ENCODE measurements around the gene RXFP1.

Gene RXFP1

DNA sequence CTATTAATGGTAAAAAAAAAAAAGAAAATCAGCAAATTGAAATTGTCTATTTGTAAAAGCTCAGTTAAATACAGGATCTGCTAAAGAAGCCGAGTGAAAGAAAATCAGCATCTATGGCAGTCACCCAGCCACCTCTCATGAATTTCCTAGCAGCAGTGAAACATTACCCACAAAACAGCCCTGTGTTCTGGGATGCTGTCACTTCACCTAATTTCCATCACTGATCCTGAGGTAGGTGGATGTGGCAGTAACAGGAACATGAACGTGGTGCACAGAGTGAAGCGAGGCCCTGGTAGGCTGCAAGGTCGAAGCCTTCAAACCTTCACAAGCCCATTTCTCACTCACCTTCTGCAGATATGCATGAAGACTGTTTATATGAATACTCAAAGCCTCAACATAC, 65.2 kb downstream of the RXFP1 start:
- H3K27ac Mint-ChIP-seq: no peak overlapping the region

DNA sequence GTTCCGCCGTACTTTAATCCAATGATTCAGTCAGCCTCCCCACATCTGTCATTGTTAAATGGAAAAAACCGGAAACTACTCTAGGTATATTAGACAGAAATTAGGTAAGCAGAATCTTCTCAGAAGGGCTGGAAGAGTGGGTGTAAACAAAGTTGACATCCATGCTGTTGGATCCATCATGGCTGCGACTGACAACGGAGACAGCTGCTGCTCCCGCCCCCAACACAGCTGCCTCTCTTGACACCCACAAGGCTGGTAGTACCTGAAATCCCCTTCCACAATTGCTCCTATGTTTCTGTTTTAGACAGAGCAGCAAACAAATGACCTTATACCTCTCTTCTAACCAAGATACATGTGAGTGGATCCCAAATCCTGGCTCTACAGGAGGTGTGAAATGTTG, 66.6 kb downstream of the RXFP1 start:
- no peak overlapping the region for H3K4me3 Mint-ChIP-seq

More for the DNA sequence above, 65.2 kb downstream of the RXFP1 start:
- Mint-ChIP-seq H3K36me3 (no peaks in the 10 kb centered on the region), H3K27me3 (peaks cover 7% of the 10 kb centered on the region), H3K4me3 (no peak overlapping the region), H3K9me3 (no peaks in the 10 kb centered on the region), H3K4me1 (no peaks in the 10 kb centered on the region)

DNA sequence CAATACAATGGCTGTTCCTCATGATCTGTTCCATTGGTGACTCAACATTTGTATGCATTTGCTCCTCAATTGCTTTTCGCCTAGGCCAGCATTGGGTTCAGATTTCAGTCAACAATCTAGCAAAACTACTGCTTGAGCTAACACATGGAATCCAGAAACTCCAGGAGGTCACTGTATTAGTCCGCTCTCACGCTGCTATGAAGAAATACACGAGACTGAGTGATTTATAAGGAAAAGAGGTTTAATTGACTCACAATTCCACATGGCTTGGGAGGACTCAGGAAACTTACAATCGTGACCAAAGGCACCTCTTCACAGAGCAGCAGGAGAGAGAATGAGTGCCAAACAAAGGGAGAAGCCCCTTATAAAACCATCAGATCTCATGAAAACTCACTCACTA, 67.1 kb downstream of the RXFP1 start:
- no peak overlapping the region for H3K4me3 Mint-ChIP-seq
- no peak overlapping the region for H3K27ac Mint-ChIP-seq
- no peaks in the 10 kb centered on the region for H3K4me1 Mint-ChIP-seq
- peaks cover 8% of the 10 kb centered on the region for H3K27me3 Mint-ChIP-seq
- H3K9me3 Mint-ChIP-seq: no peaks in the 10 kb centered on the region
- no peaks in the 10 kb centered on the region for H3K36me3 Mint-ChIP-seq

More for the DNA sequence above, 66.6 kb downstream of the RXFP1 start:
- Mint-ChIP-seq H3K36me3 (no peaks in the 10 kb centered on the region), H3K27ac (no peak overlapping the region), H3K4me1 (no peaks in the 10 kb centered on the region), H3K27me3 (peaks cover 7% of the 10 kb centered on the region), H3K9me3 (no peaks in the 10 kb centered on the region)

DNA sequence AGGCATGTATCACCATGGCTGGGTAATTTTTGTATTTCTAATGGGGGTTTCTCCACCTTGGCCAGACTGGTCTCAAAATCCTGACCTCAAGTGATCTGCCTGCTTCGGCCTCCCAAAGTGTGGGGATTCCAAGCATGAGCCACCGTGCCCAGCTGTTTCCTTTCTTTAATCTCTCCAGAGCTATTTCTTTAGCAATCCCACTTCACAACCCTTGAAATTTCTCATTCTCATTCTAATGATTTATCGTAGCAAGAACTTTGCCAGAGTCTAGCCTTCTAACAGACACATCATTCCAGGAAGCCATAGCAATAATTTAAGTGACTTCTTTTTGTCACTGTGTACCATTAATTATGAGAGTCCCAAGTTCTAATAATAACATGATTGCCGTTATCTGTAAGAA, 68.6 kb downstream of the RXFP1 start:
- Mint-ChIP-seq H3K4me1 (no peaks in the 10 kb centered on the region), H3K27ac (no peak overlapping the region), H3K4me3 (no peak overlapping the region), H3K27me3 (peaks cover 8% of the 10 kb centered on the region), H3K9me3 (no peaks in the 10 kb centered on the region), H3K36me3 (no peaks in the 10 kb centered on the region)

DNA sequence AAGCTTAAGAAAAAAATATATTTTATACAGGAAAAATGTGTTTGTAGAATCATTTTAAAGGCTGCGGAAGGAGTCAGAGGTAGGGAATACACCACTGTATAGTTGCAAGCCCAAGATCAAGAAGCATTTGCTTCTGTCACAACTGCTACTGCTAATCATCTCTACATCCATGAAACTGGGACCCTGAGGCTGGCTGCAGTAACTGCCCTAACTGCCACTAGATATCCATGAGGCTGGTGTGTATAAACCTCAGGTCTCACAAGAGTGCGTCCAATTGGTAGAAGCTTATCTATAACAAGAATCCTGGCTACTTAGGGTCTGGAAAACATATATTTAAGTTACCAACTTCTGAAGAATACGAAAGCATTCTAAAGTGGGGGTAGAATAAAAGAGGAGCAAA, 69.1 kb downstream of the RXFP1 start:
- Mint-ChIP-seq H3K36me3 (no peaks in the 10 kb centered on the region), H3K9me3 (no peaks in the 10 kb centered on the region), H3K27ac (no peak overlapping the region)

DNA sequence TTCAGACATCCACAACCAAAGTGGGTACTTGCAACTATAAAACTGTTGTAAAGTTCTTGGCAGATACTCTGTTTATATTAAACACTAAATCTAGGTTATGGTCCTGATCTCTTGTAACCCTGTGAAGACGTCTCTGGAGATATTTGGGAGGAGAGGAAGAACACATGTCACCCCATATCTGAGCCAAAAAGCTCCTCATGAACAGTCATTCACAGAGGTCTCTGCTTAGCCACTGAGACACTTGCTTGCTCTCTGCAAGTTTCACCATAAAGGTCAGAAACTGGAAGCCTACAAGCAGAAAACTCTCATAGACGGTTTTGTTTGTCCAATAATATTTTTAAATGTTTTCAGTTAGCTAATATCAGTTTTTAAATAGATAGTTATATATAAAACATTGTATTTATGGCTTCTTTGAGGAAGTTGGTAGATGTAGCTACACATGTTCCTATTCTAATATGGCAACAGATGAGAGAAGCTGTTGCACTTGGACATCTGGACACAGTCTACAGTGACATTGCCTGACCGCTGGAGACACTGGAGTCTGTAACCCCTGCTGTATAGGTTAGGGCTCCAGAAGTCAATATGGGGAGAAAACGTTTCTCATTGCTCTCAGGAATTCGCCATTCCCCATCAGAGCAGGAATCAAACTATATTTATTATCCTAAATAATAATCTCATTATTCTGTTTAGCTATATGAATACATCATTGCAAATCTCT, 76.4 kb downstream of the RXFP1 start:
- H3K9me3 Mint-ChIP-seq: no peaks in the 10 kb centered on the region
- no peaks in the 10 kb centered on the region for H3K36me3 Mint-ChIP-seq
- no peak overlapping the region for H3K4me3 Mint-ChIP-seq
- H3K27ac Mint-ChIP-seq: no peak overlapping the region
- H3K27me3 Mint-ChIP-seq: peaks cover 13% of the 10 kb centered on the region
- H3K4me1 Mint-ChIP-seq: no peaks in the 10 kb centered on the region

More for the DNA sequence above, 69.1 kb downstream of the RXFP1 start:
- H3K4me1 Mint-ChIP-seq: no peaks in the 10 kb centered on the region
- peaks cover 8% of the 10 kb centered on the region for H3K27me3 Mint-ChIP-seq
- H3K4me3 Mint-ChIP-seq: no peak overlapping the region

DNA sequence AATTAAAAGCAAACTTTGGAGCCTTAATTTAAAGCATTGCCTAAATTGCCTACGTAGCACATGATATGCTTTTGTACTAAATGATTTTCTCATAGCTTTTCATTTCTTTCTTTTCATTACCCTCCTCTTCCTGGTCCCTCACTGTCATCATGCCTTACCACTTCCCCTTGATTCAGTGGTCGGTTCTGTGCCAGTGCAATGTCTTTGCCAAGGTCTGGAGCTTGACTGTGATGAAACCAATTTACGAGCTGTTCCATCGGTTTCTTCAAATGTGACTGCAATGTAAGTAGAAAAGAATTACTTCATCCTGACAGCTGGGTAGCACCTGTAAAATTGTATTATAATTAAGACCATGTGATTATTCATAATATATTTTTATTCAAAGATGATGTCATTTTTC, 77.5 kb downstream of the RXFP1 start:
- Mint-ChIP-seq H3K27me3 (peaks cover 12% of the 10 kb centered on the region), H3K9me3 (no peaks in the 10 kb centered on the region), H3K4me3 (no peak overlapping the region), H3K27ac (no peak overlapping the region), H3K36me3 (no peaks in the 10 kb centered on the region), H3K4me1 (no peaks in the 10 kb centered on the region)

DNA sequence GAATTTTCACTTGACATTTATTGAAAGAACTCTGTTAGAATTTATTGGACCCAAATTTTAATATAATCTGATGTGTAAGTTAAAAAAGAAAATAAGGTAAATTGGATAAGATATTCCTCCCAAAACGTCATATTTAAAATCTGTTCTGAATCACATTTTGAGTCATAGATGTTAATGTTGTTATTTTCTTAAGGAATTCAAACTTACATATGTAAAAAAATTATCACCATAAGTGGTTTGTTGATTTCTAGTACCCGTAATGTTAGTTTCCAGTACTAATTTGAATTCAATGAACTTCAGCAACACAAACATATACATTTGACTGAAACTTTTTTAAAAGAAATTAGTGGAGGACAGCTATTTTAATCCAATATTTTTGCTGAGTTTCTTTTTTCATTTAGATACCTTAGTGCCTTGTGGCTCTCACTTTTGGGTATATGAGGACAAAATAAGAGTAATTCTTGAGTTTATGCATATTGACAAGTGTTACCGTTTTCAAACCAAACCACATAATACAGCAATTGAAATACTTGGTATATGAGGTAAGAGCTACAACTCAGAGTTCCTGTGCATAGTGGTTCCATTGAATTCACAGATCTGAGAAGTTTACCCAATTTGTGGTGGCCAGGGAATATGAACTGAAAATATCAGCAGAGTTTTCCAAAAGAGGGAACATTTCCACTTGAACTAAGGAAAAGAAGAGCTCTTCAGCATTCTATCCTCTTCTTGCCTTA, 78.2 kb downstream of the RXFP1 start:
- Mint-ChIP-seq H3K9me3 (no peaks in the 10 kb centered on the region), H3K27ac (no peak overlapping the region), H3K4me1 (no peaks in the 10 kb centered on the region), H3K4me3 (no peak overlapping the region), H3K27me3 (peaks cover 12% of the 10 kb centered on the region), H3K36me3 (no peaks in the 10 kb centered on the region)

DNA sequence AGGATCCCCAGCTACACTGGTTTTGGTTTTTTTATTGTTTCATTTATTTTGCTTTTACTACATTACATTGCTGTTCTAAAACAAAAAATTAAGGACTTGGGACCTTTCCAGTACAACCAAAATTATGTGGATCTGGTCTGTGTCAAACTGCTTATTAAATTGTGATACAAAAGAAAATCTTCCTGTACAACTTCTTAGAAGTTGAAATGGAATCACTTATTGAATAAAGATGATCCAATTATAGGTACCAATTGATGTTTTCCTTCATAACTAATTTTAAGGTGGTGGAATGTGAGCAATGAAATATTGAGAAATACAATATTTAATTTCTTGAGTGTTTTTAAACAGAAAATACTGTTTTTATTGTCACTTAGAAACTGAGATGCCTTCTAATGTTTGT, 82.7 kb downstream of the RXFP1 start:
- no peak overlapping the region for H3K27ac Mint-ChIP-seq
- H3K27me3 Mint-ChIP-seq: peaks cover 7% of the 10 kb centered on the region
- no peaks in the 10 kb centered on the region for H3K36me3 Mint-ChIP-seq
- H3K4me3 Mint-ChIP-seq: no peak overlapping the region
- H3K9me3 Mint-ChIP-seq: no peaks in the 10 kb centered on the region
- no peaks in the 10 kb centered on the region for H3K4me1 Mint-ChIP-seq

DNA sequence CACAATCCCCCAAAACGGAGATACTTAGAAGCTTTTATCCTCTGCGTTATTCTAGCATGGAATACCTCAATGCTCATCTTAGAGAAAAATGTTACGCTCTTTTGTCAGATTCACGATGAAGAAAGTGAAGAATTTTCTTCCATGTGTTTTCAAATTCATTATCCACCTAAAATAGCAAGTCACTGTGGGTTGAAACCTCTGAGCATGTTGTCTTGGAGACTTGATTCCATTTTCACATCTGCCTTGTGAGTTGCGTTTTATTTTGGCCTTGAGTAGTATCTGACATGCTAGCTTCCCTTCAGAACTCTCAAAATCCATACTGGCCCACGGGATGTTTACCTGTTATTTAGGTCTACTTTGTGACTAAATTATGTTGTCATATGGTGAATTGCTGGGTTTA, 83.7 kb downstream of the RXFP1 start:
- Mint-ChIP-seq H3K4me3 (no peak overlapping the region), H3K4me1 (no peaks in the 10 kb centered on the region), H3K9me3 (no peaks in the 10 kb centered on the region), H3K36me3 (no peaks in the 10 kb centered on the region), H3K27me3 (peaks cover 4% of the 10 kb centered on the region), H3K27ac (no peak overlapping the region)

DNA sequence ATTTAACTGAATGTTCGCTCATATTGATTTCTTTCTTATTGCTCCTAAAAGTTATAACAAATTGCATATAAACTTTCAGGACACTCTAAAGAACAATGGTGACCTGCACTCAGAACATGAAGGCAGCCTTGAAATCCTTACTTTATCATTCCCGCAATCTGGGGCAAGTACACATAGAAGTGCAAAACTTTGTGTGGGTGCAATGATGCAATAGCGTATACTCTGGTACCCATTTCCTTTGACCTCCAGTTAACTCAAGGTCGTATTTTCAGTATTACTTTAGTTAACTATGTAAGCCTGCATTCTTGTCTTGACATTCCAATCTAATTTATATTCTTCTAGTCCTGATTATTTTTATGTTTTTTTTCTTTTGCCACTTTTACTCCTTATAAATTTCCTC, 85.3 kb downstream of the RXFP1 start:
- Mint-ChIP-seq H3K9me3 (no peaks in the 10 kb centered on the region), H3K4me1 (no peaks in the 10 kb centered on the region), H3K27me3 (peaks cover 3% of the 10 kb centered on the region), H3K27ac (no peak overlapping the region), H3K4me3 (no peak overlapping the region), H3K36me3 (no peaks in the 10 kb centered on the region)

DNA sequence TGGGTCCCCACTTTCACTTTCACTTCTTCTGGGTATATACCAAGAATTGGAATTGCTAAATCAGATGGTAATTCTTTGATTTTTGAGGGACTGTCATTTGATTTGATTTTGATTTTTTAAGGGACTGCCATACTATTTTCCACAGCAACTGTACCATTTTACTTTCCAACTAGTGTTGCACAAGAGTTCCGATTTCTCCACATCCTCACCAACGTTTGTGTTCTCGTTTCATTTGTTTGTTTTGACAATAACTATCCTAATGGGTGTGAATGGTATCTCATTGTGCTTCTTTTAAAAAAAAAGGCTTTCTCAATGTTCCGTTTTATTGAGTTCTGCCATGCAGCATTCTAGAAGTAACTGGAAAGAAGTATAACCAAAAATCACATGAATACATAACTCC, 87.4 kb downstream of the RXFP1 start:
- Mint-ChIP-seq H3K27ac (no peak overlapping the region), H3K27me3 (peaks cover 3% of the 10 kb centered on the region), H3K36me3 (no peaks in the 10 kb centered on the region), H3K4me3 (no peak overlapping the region), H3K4me1 (no peaks in the 10 kb centered on the region), H3K9me3 (no peaks in the 10 kb centered on the region)

DNA sequence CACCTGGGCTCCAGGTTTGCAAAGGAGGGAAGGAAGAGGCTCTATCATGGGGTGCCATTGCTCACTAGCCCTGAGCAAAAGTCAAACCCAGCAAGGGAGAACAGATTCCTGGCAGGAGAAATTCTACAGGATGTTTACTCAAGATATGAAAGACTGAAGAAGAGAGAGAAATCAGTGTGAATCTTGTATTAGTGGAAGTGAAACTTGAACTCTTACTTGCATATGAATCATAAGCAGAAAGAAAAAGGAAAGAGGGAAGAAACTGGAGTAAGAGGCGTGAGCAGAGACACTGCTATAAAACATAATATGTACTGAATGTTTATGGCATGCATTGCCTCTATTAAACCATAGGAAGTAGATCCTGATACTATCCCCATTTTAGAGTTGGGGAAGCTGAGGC, 89.1 kb downstream of the RXFP1 start:
- Mint-ChIP-seq H3K27me3 (peaks cover 9% of the 10 kb centered on the region), H3K27ac (no peak overlapping the region), H3K4me1 (no peaks in the 10 kb centered on the region)

DNA sequence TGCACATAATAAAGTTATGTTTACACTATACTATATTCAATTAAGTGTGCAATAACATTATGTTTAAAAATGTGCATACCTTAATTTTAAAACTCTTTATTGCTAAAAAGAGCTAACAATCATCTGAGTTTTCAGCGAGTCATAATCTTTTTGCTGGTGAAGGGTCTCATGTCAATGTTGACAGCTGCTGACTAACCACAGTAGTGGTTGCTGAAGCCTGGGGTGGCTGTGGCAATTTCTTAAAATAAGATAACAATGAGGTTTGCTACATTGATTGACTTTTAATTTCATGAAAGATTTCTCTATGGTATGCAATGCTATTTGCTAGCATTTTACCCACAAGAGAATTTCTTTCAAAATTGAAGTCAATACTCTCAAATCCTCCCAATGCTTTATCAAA, 91.4 kb downstream of the RXFP1 start:
- Mint-ChIP-seq H3K4me1 (no peaks in the 10 kb centered on the region), H3K27ac (no peak overlapping the region), H3K4me3 (no peak overlapping the region), H3K27me3 (peaks cover 13% of the 10 kb centered on the region), H3K9me3 (no peaks in the 10 kb centered on the region), H3K36me3 (no peaks in the 10 kb centered on the region)

More for the DNA sequence above, 89.1 kb downstream of the RXFP1 start:
- H3K36me3 Mint-ChIP-seq: no peaks in the 10 kb centered on the region
- no peaks in the 10 kb centered on the region for H3K9me3 Mint-ChIP-seq
- no peak overlapping the region for H3K4me3 Mint-ChIP-seq

DNA sequence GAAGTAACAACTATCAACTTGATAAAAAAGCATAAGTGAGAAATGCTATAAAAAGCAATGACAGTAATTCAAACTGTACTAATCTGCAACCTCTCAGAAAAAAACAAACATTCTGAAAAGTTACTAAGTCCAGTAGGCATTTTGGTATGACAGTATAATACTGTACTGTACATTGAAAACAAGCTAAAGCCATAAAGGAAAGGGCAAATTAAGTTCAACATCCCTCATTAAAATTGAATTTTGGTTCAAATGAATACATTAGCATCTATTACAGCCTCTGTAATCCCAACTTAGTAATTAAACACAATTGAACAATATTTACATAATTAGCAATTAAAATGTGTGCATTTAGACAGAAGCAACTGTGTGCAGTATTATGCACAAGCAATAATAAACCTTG, 96.3 kb downstream of the RXFP1 start:
- no peak overlapping the region for H3K4me3 Mint-ChIP-seq
- no peaks in the 10 kb centered on the region for H3K9me3 Mint-ChIP-seq
- no peaks in the 10 kb centered on the region for H3K36me3 Mint-ChIP-seq
- no peak overlapping the region for H3K27ac Mint-ChIP-seq
- no peaks in the 10 kb centered on the region for H3K4me1 Mint-ChIP-seq
- H3K27me3 Mint-ChIP-seq: peaks cover 15% of the 10 kb centered on the region

DNA sequence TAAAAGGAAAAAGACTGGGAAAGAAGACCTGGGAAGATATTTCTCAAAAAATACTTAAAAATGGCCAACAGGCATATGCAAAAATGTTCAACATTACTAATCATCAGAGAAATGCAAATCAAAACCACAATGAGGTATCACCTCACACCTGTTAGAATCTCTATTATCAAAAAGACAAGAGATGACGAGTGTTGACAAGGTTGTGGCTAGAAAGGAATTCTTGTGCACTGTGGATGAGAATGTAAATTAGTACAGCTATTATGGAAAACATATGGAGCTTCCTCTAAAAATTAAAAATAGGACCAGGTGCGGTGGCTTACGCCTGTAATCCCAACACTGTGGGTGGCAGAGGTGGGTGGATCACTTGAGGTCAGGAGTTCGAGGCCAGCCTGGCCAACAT, 100.0 kb downstream of the RXFP1 start:
- no peaks in the 10 kb centered on the region for H3K9me3 Mint-ChIP-seq
- no peaks in the 10 kb centered on the region for H3K36me3 Mint-ChIP-seq
- H3K4me1 Mint-ChIP-seq: no peaks in the 10 kb centered on the region
- H3K4me3 Mint-ChIP-seq: no peak overlapping the region
- no peak overlapping the region for H3K27ac Mint-ChIP-seq
- peaks cover 14% of the 10 kb centered on the region for H3K27me3 Mint-ChIP-seq
